ENCODE measurements around the gene FAM228B.
"Not testable (repeated sequence)": the region's sequence is repeated elsewhere in the genome, so short reads cannot be mapped to it uniquely, and the experiment has no call there.

Gene FAM228B

GRCh38 chr2:24105816-24106215 is 17.5 kb upstream of the FAM228B start:
- Histone ChIP-seq H3K4me1 (ENCODE audit: insufficient read depth, low read length, poor library complexity, severe bottlenecking) (no peaks in the 10 kb centered on the region), H3K79me2 (ENCODE audit: insufficient read depth, low read length) (no peaks in the 10 kb centered on the region), H3K9me3 (ENCODE audit: insufficient read depth, low read depth, low read length) (peaks cover 2% of the 10 kb centered on the region; the same call in 1 of the 2 replicates), H3K4me3 (ENCODE audit: low read length, poor library complexity, severe bottlenecking) (no peak overlapping the region), H3K9me2 (replicated peaks; ENCODE audit: low read depth, low read length) (no peaks in the 10 kb centered on the region), H2AFZ (ENCODE audit: low read length) (no peak overlapping the region), H3F3A (ENCODE audit: low read depth) (no peaks in the 10 kb centered on the region), H4K20me1 (ENCODE audit: insufficient read depth, low read length, poor library complexity, severe bottlenecking) (no peaks in the 10 kb centered on the region), H3K27me3 (ENCODE audit: insufficient read depth, low read length, poor library complexity, severe bottlenecking) (no peaks in the 10 kb centered on the region), H3K9ac (ENCODE audit: low read depth, low read length, poor library complexity, severe bottlenecking) (no peak overlapping the region), H3K4me2 (ENCODE audit: low read depth, low read length, poor library complexity, severe bottlenecking) (no peak overlapping the region), H3K36me3 (ENCODE audit: insufficient read depth, low read length) (no peaks in the 10 kb centered on the region)
- TF ChIP-seq EZH2phosphoT487 (IDR thresholded peaks at IDR 0.05; ENCODE audit: borderline replicate concordance) (no peak), CTCF (conservative IDR thresholded peaks at IDR 0.05; ENCODE audit: low read length) (no peak)

DNA sequence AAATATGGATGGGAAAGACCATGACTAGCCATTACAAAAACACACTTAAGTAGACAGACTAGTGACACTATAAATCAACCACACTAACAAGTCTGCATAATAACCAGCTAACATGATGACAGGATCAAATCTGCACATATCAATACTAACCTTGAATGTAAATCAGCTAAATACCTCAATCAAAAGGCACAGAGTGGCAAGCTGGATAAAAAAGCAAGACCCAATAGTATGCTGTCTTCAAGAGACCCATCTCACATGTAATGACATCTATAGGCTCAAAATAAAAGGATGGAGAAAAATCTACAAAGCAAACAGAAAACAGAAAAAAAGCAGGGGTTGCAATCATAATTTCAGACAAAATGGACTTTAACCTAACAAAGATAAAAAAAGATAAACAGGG is 16.5 kb upstream of the FAM228B start:
- H3K9me2 ChIP-seq (replicated peaks; ENCODE audit: low read depth, low read length), result no peaks in the 10 kb centered on the region
- no peak for TF ChIP-seq CTCF (conservative IDR thresholded peaks at IDR 0.05; ENCODE audit: low read length)
- TF ChIP-seq EZH2phosphoT487 (IDR thresholded peaks at IDR 0.05; ENCODE audit: borderline replicate concordance), result no peak

DNA sequence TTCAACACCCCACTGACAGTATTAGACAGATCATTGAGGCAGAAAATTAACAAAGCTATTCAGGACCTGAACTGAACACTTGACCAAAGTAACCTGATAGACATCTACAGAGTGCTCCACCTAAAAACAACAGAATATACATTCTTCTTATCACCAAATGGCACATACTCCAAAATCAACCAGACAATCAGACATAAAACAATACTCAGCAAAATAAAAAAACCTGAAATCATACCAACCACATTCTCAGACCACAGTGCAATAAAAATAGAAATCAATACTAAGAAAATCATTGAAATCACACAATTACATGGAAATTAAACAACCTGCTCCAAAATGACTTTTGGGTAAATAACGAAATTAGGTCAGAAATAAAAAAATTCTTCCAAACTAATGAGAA is 15.9 kb upstream of the FAM228B start:
- no peaks in the 10 kb centered on the region for H3K36me3 ChIP-seq (ENCODE audit: insufficient read depth, low read length)
- peaks cover 2% of the 10 kb centered on the region; the same call in 1 of the 2 replicates for H3K9me3 ChIP-seq (ENCODE audit: insufficient read depth, low read depth, low read length)
- no peak overlapping the region for H3K4me3 ChIP-seq (ENCODE audit: low read length, poor library complexity, severe bottlenecking)
- no peaks in the 10 kb centered on the region for H4K20me1 ChIP-seq (ENCODE audit: insufficient read depth, low read length, poor library complexity, severe bottlenecking)
- H3K4me1 ChIP-seq (ENCODE audit: insufficient read depth, low read length, poor library complexity, severe bottlenecking), result no peaks in the 10 kb centered on the region
- TF ChIP-seq EZH2phosphoT487 (IDR thresholded peaks at IDR 0.05; ENCODE audit: borderline replicate concordance) (no peak), CTCF (conservative IDR thresholded peaks at IDR 0.05; ENCODE audit: low read length) (no peak)
- H3F3A ChIP-seq (ENCODE audit: low read depth), result no peaks in the 10 kb centered on the region
- no peak overlapping the region for H3K9ac ChIP-seq (ENCODE audit: low read depth, low read length, poor library complexity, severe bottlenecking)
- H2AFZ ChIP-seq (ENCODE audit: low read length), result no peak overlapping the region
- no peaks in the 10 kb centered on the region for H3K79me2 ChIP-seq (ENCODE audit: insufficient read depth, low read length)
- no peaks in the 10 kb centered on the region for H3K27me3 ChIP-seq (ENCODE audit: insufficient read depth, low read length, poor library complexity, severe bottlenecking)
- H3K4me2 ChIP-seq (ENCODE audit: low read depth, low read length, poor library complexity, severe bottlenecking), result no peak overlapping the region
- H3K9me2 ChIP-seq (replicated peaks; ENCODE audit: low read depth, low read length), result no peaks in the 10 kb centered on the region

More for the DNA sequence above, 16.5 kb upstream of the FAM228B start:
- Histone ChIP-seq H3K36me3 (ENCODE audit: insufficient read depth, low read length) (no peaks in the 10 kb centered on the region), H3K9ac (ENCODE audit: low read depth, low read length, poor library complexity, severe bottlenecking) (no peak overlapping the region), H4K20me1 (ENCODE audit: insufficient read depth, low read length, poor library complexity, severe bottlenecking) (no peaks in the 10 kb centered on the region), H3F3A (ENCODE audit: low read depth) (no peaks in the 10 kb centered on the region), H3K4me1 (ENCODE audit: insufficient read depth, low read length, poor library complexity, severe bottlenecking) (no peaks in the 10 kb centered on the region), H3K4me2 (ENCODE audit: low read depth, low read length, poor library complexity, severe bottlenecking) (no peak overlapping the region), H3K9me3 (ENCODE audit: insufficient read depth, low read depth, low read length) (peaks cover 2% of the 10 kb centered on the region; the same call in 1 of the 2 replicates), H3K4me3 (ENCODE audit: low read length, poor library complexity, severe bottlenecking) (no peak overlapping the region), H2AFZ (ENCODE audit: low read length) (no peak overlapping the region), H3K27me3 (ENCODE audit: insufficient read depth, low read length, poor library complexity, severe bottlenecking) (no peaks in the 10 kb centered on the region), H3K79me2 (ENCODE audit: insufficient read depth, low read length) (no peaks in the 10 kb centered on the region)

- not testable (repeated sequence) for H4K20me1 ChIP-seq (ENCODE audit: insufficient read depth, low read length, poor library complexity, severe bottlenecking); H3K9me3 ChIP-seq (ENCODE audit: insufficient read depth, low read depth, low read length); H3K27me3 ChIP-seq (ENCODE audit: insufficient read depth, low read length, poor library complexity, severe bottlenecking); H2AFZ ChIP-seq (ENCODE audit: low read length); H3K4me3 ChIP-seq (ENCODE audit: low read length, poor library complexity, severe bottlenecking); H3K4me2 ChIP-seq (ENCODE audit: low read depth, low read length, poor library complexity, severe bottlenecking); H3K4me1 ChIP-seq (ENCODE audit: insufficient read depth, low read length, poor library complexity, severe bottlenecking); H3F3A ChIP-seq (ENCODE audit: low read depth); H3K36me3 ChIP-seq (ENCODE audit: insufficient read depth, low read length); H3K9ac ChIP-seq (ENCODE audit: low read depth, low read length, poor library complexity, severe bottlenecking); H3K79me2 ChIP-seq (ENCODE audit: insufficient read depth, low read length); H3K9me2 ChIP-seq (replicated peaks; ENCODE audit: low read depth, low read length)
Measured at GRCh38 chr2:24109431-24109830, 13.8 kb upstream of the FAM228B start.

All from Loucy (cell line).